Left renal pelvis (tissue), 4 donors: ENCODE results near the gene LRRC8B. TPM values are rescaled to one million over a fixed set of nuclear protein-coding genes. Genes with fewer than 3 reads are reported as not detected.
"Not testable (repeated sequence)": the region's sequence is repeated elsewhere in the genome, so short reads cannot be mapped to it uniquely, and the experiment has no call there.

Experiments
- DNase-seq, 4 donors: peaks; one replicate each; pipeline ENCODE4 v3.0.0-alpha.2; 2013; ENCODE audit warnings: low read depth in 4 of 4, low spot score in 3 of 4
- polyA plus RNA-seq, 4 donors: library from polyadenylated mRNA; unstranded; fragments of 120-200 nt; gene quantifications; one replicate each; pipeline ENCODE4 v1.2.1, GENCODE V29; 2013; ENCODE audit not compliant: insufficient read length in 4 of 4

Gene LRRC8B
- polyA plus RNA-seq, 4 donors, result 4.7 to 10.5 (median 9.0) TPM

- not testable (repeated sequence) for DNase-seq
Measured at GRCh38 chr1:89629600-89629999, 105.0 kb downstream of the LRRC8B start.

- no peak for DNase-seq
Measured at GRCh38 chr1:89630048-89630447, 105.4 kb downstream of the LRRC8B start.

DNA sequence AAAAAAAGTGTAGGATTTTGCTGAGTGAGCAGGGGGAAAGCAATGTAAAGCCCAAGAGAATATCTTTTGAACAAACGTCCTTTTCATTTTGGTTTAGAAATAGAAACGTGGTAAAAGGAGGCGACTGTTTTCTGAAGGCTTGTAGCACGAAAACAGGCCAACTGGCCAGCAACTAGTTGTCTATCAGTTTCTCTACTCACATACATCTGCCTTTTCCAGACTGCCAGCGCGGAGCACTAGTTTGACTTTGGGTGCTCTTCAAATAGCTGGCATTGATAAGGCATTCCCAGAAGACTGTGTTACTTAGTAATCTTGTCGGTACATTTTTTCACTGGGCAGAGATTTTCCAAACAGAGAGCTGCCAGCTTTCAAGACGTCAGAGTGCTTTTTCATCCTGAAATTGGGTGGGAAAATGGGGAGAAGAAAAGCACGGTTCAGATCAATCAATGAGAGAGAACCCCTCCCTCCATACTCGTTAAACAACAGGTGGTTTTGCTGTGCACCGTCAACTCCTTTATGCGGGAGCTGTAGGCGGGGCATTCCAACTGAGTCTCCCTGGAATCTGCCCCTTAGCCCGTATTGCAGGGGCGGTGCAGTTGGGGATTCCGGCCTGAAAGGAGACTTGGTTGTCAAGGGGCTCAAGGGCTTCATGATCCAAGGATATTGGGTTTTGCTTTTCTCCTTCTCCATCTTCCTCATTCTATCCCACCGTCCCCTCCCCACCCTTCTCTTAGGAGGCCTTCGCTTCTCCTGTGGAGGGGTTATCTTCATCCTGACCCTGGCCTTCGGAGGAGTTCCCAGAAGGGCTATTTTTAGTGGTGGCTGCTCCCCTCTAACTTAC, 107.4 kb downstream of the LRRC8B start:
- peak in 3 of 4 donors; percentile 1 to 35 (median 12) for DNase-seq

- peak; percentile 38 to 69 (median 60) for DNase-seq
Measured at GRCh38 chr1:89632657-89633247, 108.1 kb downstream of the LRRC8B start, which contains the start of gene LRRC8C. Gene LRRC8C, plus strand, starts transcription at chr1:89633120. Its CDS starts 53,354 bp downstream, at chr1:89686474.

DNA sequence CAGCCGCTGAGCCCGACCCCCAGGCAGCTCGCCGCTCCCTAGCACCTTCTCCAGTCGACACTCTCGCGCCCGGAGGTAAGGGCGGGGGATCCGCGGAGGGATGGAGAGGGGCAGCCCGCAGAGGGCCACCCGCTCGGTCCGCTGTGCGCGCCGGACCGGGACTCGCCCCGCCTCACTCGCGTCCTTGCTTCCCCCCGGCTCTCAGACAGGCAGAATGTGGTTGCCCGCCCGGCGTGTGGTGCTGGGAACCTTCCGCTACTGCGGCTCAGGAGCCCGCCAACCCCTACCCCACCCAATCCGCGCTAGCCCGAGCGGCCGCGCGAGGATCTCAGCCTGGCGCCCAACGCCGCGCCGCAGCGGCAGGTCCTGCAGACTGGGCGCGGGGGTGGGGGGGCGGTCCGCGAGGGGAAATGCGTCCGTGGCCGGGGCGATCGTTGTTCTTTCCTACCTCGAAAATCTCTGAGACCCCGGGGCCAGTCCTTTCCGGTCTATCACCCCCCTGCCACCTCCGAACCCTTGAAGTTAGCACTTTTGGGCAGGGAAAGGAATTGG, 108.7 kb downstream of the LRRC8B start:
- peak in 3 of 4 donors; percentile 17 to 38 (median 31) for DNase-seq

DNA sequence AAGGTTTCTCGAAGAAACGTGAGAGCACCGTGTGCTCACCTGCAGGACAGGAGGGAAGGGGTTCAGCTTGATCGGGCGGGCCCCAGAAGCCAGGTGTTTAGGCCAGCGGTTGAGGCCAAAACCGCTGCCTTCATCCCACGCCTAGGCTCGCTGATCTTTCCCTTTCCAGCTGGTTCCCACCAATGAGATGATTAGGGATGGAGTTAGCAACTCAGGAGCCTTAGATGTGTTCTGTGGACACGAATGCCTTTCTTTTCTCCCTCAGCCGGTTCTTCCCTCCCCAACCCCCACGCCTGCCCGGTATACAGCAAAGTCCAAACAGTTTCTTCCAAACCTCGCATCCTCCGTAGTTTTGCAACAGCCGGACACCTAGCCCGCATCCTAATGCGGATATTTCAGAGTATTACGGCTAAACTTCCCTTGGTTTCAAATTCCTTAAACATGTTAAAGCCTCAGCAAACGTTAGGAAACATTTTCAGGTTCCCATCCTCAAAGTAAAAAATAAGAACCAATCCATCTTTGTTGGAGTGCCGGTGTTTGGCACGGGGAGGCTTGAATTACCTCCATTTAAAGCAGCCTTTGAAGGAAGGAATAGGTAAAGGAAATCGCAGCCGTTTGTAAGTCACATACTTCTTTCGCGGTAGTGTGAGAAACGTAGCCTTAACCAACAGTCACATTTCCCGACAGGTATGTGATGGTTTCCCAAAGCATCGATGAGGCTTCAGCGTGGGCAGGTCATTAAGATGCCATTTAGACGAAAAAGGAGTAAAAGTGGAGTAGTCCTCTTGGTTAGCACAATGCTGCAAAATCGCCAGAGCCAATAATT, 109.4 kb downstream of the LRRC8B start:
- DNase-seq, result peak in 3 of 4 donors; percentile 20 to 29 (median 27)

DNA sequence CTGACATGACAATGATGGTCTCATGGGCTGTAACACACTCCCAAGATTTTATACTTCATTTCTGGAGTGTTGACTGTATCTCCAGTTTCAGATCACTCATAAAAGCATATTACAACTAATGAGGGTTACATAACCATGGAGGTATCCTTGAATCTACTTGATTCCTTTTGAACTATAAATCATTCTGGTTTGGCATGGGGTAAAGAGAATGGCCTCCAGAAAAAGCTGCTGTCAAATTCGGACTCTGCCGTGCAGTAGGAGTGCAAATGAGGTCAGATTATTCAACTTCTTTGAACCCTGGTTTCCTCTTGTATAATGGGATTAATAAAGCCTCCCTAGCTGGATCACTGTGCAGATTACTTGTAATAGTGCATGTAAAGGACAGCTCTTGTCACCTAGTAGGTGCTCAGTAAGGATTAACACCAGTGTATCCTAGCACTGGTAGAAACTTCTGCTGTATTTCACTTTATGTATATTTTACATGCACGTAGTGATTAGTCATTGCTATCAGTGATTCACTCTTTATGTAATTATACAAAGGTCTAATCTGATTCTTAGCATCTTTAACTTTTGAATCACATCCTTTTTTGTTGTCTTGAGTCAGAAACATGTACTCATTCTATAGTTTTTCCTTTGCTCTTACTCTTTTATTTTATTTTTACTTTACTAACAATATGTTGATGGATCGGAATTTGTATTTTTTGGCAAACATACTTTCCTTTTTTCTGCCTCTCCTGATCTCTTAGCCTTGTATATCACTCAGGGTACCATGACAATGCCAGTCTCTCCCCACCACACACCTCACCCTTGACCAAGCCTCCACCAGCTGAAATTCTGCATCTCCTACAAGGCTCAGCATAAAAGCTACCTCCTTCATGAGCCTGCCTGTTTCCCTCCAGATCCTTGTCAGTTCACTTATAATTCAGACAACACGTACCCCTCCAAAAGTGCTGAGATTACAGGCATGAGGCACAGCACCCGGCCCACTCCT, 111.5 kb downstream of the LRRC8B start:
- no peak for DNase-seq

DNA sequence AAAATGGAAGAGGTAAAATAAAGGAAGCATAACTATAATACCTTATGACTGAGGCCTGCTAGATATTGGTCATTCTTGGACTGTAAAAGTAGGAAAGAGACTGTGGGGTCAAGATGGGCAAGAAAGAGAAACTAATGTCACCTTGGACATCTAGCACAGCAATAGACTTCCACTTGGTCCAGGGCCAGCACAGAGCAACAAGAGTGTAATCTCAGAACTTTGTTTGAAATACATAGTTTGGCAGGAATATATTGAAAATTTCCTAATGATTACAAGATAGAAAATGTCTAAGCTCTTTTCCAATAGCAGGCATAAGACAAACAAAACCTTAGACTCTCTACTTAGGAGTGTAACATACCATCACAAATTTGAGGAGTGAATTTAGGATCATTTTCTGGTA, 112.9 kb downstream of the LRRC8B start:
- no peak for DNase-seq

- DNase-seq, result no peak
Measured at GRCh38 chr1:89640440-89640839, 115.8 kb downstream of the LRRC8B start.

DNA sequence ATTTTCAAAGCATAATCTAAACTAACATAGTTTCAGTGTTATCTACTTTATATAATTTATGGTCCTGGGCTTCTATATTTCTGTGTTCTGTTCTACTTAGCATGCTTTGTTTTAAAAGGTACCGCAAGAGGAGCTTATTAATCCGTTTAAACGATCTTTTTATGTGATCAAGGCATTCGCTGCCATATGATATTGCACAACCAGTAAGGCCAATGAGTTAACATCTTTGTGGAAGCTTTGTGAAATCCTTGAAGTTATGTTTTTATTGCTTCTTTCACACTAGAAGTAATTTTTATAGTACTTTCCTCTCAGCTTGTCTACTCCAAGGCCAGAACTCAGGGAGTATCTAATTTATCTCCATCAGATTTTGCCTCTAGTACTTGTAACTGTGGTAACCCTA, 117.2 kb downstream of the LRRC8B start:
- no peak for DNase-seq

GRCh38 chr1:89643577-89643976, 118.9 kb downstream of the LRRC8B start:
- DNase-seq, result no peak

DNA sequence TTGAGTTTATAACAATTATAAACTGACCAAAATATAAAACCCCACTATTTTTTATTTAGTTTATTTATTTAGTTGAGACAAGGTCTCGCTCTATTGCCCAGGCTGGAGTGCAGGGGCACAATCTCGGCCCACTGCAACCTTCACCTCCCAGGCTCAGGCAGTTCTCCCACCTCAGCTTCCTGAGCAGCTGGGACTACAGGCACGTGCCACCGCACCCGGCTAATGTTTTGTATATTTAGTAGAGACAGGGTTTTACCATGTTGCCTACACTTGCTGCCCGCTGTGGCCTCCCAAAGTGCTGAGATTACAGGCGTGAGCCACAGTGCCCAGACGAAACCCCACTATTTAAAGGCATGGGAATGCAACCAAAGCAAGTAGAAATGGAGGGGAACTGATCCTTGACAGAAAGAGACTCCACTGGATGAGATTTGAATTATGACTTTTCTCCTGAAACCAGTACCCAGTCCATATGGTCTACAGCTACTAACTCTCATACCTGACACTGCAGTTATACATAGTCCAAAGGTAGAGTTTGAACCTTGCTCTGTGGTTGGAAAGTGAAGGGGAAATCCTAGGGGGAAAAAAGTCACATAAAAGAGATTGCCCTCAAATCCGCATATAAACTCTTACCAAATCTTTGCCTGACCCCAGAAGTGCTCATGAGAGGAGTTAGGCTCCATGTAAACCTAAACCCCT, 119.6 kb downstream of the LRRC8B start:
- DNase-seq, result no peak

DNA sequence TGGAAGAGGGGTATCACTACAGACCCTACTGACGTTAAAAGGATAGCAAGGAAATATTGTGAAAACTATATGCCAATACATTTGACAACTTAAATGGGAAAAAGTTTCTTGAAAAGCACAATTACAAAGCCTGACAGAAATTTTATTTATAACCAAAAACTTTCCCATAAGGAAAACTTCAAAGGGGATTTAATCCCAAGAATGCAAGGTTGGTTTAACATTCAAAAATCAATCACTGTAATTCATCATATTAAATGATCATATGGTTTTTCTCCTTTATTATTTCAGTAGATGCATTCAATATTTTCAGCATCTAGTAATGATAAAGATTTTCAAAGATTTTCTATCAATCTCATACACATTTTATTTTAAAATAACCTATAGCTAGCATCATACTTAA, 121.6 kb downstream of the LRRC8B start:
- no peak for DNase-seq

Other genes starting within 250 kb of the LRRC8B start
- under 1 TPM in 1 of 4 donors, not detected in 3; 0.05 TPM for gene GBP6, start 160.8 kb upstream of the LRRC8B start, polyA plus RNA-seq
- 10 to 100 TPM in 1 of 4 donors, 1 to 10 TPM in 3; 6.8 to 10.3 (median 8.4) TPM for gene LRRC8C, start 108.3 kb downstream of the LRRC8B start, polyA plus RNA-seq